Measurements from ENCODE around the gene CALN1.
"Not testable (repeated sequence)": the region's sequence is repeated elsewhere in the genome, so short reads cannot be mapped to it uniquely, and the experiment has no call there.

Gene CALN1

DNA sequence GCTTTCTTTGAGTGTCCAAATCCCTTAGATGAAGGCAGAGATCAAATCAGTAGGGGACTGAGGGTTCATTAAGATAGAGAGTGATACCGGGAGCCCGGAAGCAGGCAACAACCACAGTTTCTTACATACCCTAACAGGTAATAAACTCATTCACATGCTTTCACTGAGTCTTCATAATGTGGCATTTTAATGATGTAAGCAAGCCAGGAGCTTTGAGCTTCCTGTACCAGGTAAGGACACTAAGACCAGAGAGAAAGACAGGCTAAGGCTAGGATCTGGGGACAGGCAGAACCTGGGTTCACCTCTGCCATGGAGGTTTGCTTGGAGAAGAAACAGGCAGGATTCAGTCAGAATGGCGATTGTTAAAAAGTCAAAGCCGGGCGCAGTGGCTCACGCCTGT lies 661.8 kb downstream of the CALN1 start:
- DNase-seq (ENCODE audit: low read depth in 2 of 2): no peak

- no peak for DNase-seq (ENCODE audit: low read depth in 2 of 2)
These were observed 666.1 kb downstream of the CALN1 start for GRCh38 chr7:71746006-71746405.

- DNase-seq (ENCODE audit: low read depth in 2 of 2): no peak
These were observed 672.0 kb downstream of the CALN1 start for GRCh38 chr7:71740174-71740560.

DNA sequence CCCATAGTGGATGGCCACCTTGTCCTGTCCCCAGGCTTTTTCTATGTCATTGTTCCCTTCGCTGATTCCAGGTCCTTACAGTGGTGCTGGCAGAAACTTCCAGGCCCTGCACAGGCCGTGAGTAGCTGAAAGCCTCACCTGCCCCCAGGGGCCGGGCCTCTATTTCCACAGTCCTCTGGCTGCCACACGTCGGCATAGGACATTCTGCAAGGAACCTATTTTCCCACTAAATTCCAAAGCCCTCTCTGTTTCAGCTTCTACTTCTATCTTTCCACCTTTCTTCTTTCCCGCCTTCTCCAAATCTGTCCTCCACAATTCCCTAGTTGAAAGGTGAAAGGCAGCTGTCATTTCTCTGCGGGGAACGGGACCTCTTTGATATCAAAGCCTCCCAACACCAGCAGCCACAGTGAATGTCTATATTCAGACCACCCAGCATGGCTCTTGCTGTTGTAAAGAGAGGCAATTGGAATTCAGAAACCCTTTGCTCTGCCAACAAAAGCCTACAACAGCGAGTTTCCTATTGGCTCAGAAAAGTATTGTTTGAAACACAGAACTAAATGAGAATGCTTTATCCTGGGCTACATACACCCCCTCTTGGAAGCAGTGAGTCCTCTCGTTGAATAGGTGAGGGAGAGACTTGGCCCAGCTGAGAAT lies 672.5 kb downstream of the CALN1 start:
- no peak for DNase-seq (ENCODE audit: low read depth in 2 of 2)

GRCh38 chr7:71737931-71738540 lies 674.1 kb downstream of the CALN1 start:
- not testable (repeated sequence) for DNase-seq (ENCODE audit: low read depth in 2 of 2)

DNA sequence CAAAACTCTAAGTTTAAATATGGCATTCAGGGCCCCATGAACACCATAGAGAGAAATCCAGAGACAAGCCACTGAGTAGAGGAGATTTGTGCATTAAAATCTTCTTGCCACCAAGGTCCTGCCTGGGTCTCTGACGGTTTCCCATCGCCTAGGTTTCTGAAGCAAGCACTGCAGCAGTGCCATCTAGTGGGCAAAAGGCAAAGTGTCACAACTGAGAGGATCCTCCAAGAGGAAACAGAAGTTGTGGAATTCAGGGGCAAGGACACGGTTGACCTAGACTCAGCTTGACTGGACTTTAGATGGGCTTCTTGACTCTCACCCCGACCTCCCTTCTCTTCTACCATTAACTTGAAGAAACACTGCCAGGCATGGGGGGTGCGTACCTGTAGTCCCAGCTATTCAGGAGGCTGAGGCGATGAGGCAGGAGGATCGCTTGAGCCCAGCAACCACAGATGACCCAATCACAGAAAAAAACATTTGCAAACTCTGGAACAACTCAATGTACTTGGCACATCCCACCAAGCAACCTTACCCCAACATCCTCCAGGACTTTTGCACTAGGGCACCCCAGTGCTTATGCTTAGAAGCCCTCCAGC lies 676.1 kb downstream of the CALN1 start:
- peak in 1 of 2 experiments; percentile 41 for DNase-seq (ENCODE audit: low read depth in 2 of 2)

GRCh38 chr7:71733107-71733870 lies 678.8 kb downstream of the CALN1 start:
- peak; percentile 34 to 63 for DNase-seq (ENCODE audit: low read depth in 2 of 2)

DNA sequence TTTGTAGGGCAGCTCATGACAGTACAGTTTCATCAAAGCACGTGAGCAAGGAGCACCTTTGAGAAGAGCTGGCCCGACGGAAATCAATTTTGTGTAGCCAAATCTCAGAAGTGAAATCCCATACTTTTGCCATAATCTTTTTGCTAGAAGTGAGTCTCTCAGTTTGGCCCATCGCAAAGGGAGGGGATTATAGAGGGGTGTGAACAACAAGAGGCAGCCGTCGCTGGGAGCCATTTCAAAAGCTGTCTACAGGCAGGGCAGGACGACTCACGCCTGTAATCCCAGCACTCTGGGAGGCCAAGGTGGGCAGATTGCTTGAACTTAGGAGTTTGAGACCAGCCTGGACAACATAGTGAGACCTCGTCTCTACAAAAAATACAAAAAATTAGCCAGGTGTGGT lies 680.4 kb downstream of the CALN1 start:
- DNase-seq (ENCODE audit: low read depth in 2 of 2): no peak
